Measurements from ENCODE around the gene RPL27A. TPM values are rescaled to one million over a fixed set of nuclear protein-coding genes. Genes with fewer than 3 reads are reported as not detected.

The RPL27A gene
- total and polyA plus RNA-seq, 2 donors from 2014 or later, result 664 to 2,260 TPM

DNA sequence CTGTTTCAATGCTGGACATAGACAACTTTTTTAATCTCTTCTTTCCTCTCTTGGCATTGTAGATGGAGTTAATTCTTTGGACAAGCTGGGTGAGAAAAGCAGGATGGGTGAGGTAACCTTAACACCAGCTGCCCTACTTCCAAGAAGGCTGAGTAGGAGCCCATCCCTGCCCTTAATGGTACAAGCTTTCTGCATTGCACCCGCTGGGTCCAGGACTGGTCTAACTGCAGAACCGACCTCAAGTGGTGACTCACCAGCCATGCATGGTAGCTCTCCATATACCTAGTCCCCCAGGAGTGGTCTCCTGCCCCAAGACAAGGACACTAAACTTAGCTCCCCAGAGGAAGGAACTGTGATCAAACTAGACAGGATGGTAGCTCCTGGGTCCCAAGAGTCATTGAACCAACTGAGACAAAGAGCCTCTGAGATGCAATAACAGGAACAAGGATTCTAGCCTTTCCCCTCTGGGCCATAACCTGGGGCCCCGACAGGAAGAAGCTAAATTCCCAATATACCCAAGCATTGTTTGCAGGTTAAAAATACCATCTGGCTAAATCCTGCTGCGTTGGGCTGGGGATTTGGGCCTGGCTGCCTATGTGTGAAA is 32.1 kb downstream of the RPL27A start:
- TF ChIP-seq, protein P1, sequence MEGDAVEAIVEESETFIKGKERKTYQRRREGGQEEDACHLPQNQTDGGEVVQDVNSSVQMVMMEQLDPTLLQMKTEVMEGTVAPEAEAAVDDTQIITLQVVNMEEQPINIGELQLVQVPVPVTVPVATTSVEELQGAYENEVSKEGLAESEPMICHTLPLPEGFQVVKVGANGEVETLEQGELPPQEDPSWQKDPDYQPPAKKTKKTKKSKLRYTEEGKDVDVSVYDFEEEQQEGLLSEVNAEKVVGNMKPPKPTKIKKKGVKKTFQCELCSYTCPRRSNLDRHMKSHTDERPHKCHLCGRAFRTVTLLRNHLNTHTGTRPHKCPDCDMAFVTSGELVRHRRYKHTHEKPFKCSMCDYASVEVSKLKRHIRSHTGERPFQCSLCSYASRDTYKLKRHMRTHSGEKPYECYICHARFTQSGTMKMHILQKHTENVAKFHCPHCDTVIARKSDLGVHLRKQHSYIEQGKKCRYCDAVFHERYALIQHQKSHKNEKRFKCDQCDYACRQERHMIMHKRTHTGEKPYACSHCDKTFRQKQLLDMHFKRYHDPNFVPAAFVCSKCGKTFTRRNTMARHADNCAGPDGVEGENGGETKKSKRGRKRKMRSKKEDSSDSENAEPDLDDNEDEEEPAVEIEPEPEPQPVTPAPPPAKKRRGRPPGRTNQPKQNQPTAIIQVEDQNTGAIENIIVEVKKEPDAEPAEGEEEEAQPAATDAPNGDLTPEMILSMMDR (IDR thresholded peaks at IDR 0.05; ENCODE audit: borderline replicate concordance, extremely low read depth, insufficient read depth), result no peak
- Histone ChIP-seq H3K9ac (ENCODE audit: low read length in 3 of 3) (no peak overlapping the region), H3K4me1 (ENCODE audit: control insufficient read depth in 2 of 3, insufficient read depth in 2 of 3, low read depth in 1 of 3, low read length in 3 of 3) (peaks cover 0 to 2% (median 0%) of the 10 kb centered on the region in 3 donors), H3K9me3 (ENCODE audit: control insufficient read depth in 2 of 3, insufficient read depth in 1 of 3, low read length in 3 of 3) (no peaks in the 10 kb centered on the region), H3K4me3 (ENCODE audit: low read length in 3 of 3) (no peak overlapping the region), H3K36me3 (ENCODE audit: control insufficient read depth in 2 of 3, insufficient read depth in 3 of 3, low read length in 3 of 3) (peaks cover 2 to 13% (median 3%) of the 10 kb centered on the region in 3 donors), H3K27ac (ENCODE audit: low read depth in 2 of 2, low read length in 2 of 2) (no peak overlapping the region), H3K27me3 (ENCODE audit: control insufficient read depth, insufficient read depth, low read length) (no peaks in the 10 kb centered on the region)
- intact Hi-C loops (cut with DNase I), result no loop called here
- DNase-seq (no peak), FAIRE-seq (no peak)

DNA sequence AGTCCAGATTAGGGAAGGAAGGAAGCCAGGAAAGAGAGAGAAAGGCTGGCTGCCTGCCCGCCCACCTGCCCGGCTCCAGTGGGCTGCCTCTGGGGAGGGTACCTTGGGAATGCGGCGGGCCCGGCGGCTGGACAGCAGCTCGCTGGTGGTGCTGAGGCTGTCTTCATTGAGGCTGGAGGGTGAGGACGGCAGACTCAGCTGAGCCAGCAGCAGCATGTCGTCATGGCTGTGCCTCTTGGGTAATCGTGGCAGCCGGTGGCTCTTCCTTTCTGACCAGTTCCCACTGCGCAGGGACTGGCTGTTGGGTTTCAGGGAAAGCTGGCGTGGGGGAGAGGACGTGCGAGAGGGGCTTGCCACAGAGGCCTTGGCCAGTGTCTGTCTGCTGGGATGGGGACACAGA is 32.9 kb downstream of the RPL27A start:
- FAIRE-seq (no peak), DNase-seq (no peak)
- H3K9ac ChIP-seq (ENCODE audit: low read length in 3 of 3), result no peak overlapping the region
- peaks cover 2 to 13% (median 3%) of the 10 kb centered on the region in 3 donors for H3K36me3 ChIP-seq (ENCODE audit: control insufficient read depth in 2 of 3, insufficient read depth in 3 of 3, low read length in 3 of 3)
- TF ChIP-seq, protein P1 (IDR thresholded peaks at IDR 0.05; ENCODE audit: borderline replicate concordance, extremely low read depth, insufficient read depth), result no peak
- no peaks in the 10 kb centered on the region for H3K27me3 ChIP-seq (ENCODE audit: control insufficient read depth, insufficient read depth, low read length)
- H3K4me1 ChIP-seq (ENCODE audit: control insufficient read depth in 2 of 3, insufficient read depth in 2 of 3, low read depth in 1 of 3, low read length in 3 of 3), result peaks cover 0 to 2% (median 0%) of the 10 kb centered on the region in 3 donors
- no peak overlapping the region for H3K4me3 ChIP-seq (ENCODE audit: low read length in 3 of 3)
- no peak overlapping the region for H3K27ac ChIP-seq (ENCODE audit: low read depth in 2 of 2, low read length in 2 of 2)
- intact Hi-C loops (cut with DNase I), result no loop called here
- H3K9me3 ChIP-seq (ENCODE audit: control insufficient read depth in 2 of 3, insufficient read depth in 1 of 3, low read length in 3 of 3), result no peaks in the 10 kb centered on the region

DNA sequence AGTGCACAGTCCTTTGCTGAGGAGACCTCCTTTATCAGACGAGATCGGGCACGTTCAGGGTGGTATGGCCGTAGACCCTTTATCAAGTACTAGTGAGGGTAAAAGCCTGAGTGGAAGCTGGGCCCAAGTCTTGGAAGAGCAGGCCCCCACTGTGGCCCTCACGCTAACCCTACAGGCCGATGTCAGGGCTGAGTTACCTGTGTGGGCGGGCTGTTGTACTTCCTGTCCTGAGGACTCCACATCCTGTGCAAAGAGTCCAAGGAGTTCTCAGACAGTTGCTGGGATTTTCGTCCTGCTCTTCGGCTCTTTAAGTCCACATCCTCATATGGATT is 34.9 kb downstream of the RPL27A start:
- FAIRE-seq (no peak), DNase-seq (no peak)
- H3K27me3 ChIP-seq (ENCODE audit: control insufficient read depth, insufficient read depth, low read length), result no peaks in the 10 kb centered on the region
- no peaks in the 10 kb centered on the region for H3K9me3 ChIP-seq (ENCODE audit: control insufficient read depth in 2 of 3, insufficient read depth in 1 of 3, low read length in 3 of 3)
- H3K9ac ChIP-seq (ENCODE audit: low read length in 3 of 3), result no peak overlapping the region
- no peak overlapping the region for H3K4me3 ChIP-seq (ENCODE audit: low read length in 3 of 3)
- TF ChIP-seq, protein P1 (IDR thresholded peaks at IDR 0.05; ENCODE audit: borderline replicate concordance, extremely low read depth, insufficient read depth), result no peak
- peaks cover 0 to 8% (median 3%) of the 10 kb centered on the region in 3 donors for H3K36me3 ChIP-seq (ENCODE audit: control insufficient read depth in 2 of 3, insufficient read depth in 3 of 3, low read length in 3 of 3)
- peak overlapping the region in 1 of 2 donors; percentile 56 for H3K27ac ChIP-seq (ENCODE audit: low read depth in 2 of 2, low read length in 2 of 2)
- peaks cover 0 to 16% (median 11%) of the 10 kb centered on the region in 3 donors for H3K4me1 ChIP-seq (ENCODE audit: control insufficient read depth in 2 of 3, insufficient read depth in 2 of 3, low read depth in 1 of 3, low read length in 3 of 3)
- intact Hi-C loops (cut with DNase I), result no loop called here
